Body of pancreas (tissue), 4 donors: ENCODE results near the gene CSTB.

Experiments used
- CTCF ChIP-seq, 7 experiments: fragments of 450-650 bp in 4 of 7; fragments of 200-600 bp in 3 of 7; sonication (generic) in 3 of 7; IDR thresholded peaks; one replicate each; pipeline ENCODE4 v1.5.1; 2016 to 2019; ENCODE audit warnings: antibody characterized with exemption in 7 of 7
- POLR2A ChIP-seq, 3 donors: fragments of 450-650 bp; IDR thresholded peaks; one replicate each; pipeline ENCODE4 v1.6.1; 2016; ENCODE audit warnings: antibody characterized with exemption in 3 of 3, mild to moderate bottlenecking in 2 of 3

GRCh38 chr21:43775795-43776430 is at the start of gene CSTB:
- TF ChIP-seq CTCF (IDR thresholded peaks at IDR 0.05) (no peak), POLR2A (IDR thresholded peaks at IDR 0.05) (peak; percentile 47 to 77 (median 61))
